HG03439 (cell line): Measurements from ENCODE around the gene IGHMBP2.

Source experiments
- ATAC-seq: cut with Tn5 transposase; IDR thresholded peaks from one replicate; pipeline ENCODE4 v1.9.1; 2021; ENCODE audit warnings: mild to moderate bottlenecking, moderate library complexity; ENCODE audit not compliant: unreplicated experiment

The IGHMBP2 gene

GRCh38 chr11:68978626-68978930, 74.9 kb downstream of the IGHMBP2 start:
- ATAC-seq: no peak

- no peak for ATAC-seq
Measured at GRCh38 chr11:68978931-68979594, 75.4 kb downstream of the IGHMBP2 start.

- ATAC-seq: no peak
Measured at GRCh38 chr11:68979931-68980775, 76.5 kb downstream of the IGHMBP2 start.

- ATAC-seq: no peak
Measured at GRCh38 chr11:68980776-68981065, 77.0 kb downstream of the IGHMBP2 start, which contains the start of gene MRGPRD. Gene MRGPRD, minus strand, starts transcription at chr11:68980986. Its CDS starts 0 bp downstream, at chr11:68980986.

GRCh38 chr11:68982134-68982533, 78.4 kb downstream of the IGHMBP2 start:
- no peak for ATAC-seq

GRCh38 chr11:68983801-68984200, 80.1 kb downstream of the IGHMBP2 start:
- ATAC-seq: no peak

- no peak for ATAC-seq
Measured at GRCh38 chr11:68987211-68987610, 83.5 kb downstream of the IGHMBP2 start.

GRCh38 chr11:68988491-68988890, 84.8 kb downstream of the IGHMBP2 start:
- no peak for ATAC-seq
